ENCODE data around the gene NAPG.
"Not testable (repeated sequence)": the region's sequence is repeated elsewhere in the genome, so short reads cannot be mapped to it uniquely, and the experiment has no call there.

NAPG gene

DNA sequence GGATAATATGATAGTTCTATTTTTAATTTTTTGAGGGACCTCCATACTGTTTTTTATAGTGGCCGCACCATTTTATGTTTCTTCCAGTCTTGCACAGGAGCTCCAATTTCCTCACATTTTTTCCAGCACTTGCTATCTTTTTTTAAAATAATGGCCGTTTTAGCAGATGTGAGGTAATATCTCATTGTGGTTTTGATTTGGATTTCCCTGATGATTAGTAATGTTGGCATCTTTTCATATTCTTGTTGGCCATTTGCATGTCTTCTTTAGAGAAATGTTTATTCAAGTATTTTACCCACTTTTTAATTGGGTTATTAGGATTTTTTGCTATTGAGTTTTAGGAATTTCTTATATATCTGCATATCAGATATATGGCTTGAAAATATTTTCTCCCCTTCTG, 29.9 kb upstream of the NAPG start:
- H3K27ac Mint-ChIP-seq: no peak overlapping the region
- H3K9me3 Mint-ChIP-seq: peaks cover 0 to 3% of the 10 kb centered on the region in 2 donors
- no peak for ATAC-seq (replicated peaks)
- no peaks in the 10 kb centered on the region for H3K36me3 Mint-ChIP-seq
- H3K4me1 Mint-ChIP-seq: peaks cover 5 to 8% of the 10 kb centered on the region in 2 donors
- H3K27me3 Mint-ChIP-seq: no peaks in the 10 kb centered on the region
- no peak overlapping the region for H3K4me3 Mint-ChIP-seq
- no peak for DNase-seq

DNA sequence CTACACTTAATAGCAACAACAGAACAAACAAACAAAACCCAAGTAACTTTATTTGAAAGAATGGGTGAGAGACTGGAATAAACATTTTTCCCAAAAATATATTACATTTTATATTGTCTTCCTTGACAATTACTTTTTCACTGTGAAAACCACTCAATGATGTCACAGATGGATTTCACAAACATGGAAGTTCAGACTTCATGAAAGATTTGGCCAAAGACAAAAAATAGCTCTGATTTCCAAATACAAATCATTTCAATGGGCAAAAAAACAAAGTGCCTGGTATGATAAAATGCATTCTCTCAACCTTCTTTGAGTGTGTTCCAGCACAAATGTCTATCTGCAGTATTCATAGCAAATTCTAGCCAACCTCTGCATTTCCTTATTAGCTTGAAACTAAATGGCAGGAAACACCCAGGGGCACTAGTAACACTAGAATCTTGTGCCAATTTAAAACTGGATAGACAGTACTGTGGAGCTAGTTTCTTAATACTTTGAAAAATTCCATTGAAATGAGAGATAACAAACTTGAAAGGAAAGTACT, 28.5 kb upstream of the NAPG start:
- DNase-seq (no peak), ATAC-seq (replicated peaks) (no peak)
- Mint-ChIP-seq H3K27me3 (no peaks in the 10 kb centered on the region), H3K36me3 (no peaks in the 10 kb centered on the region), H3K27ac (no peak overlapping the region), H3K4me1 (peaks cover 3 to 5% of the 10 kb centered on the region in 2 donors), H3K4me3 (no peak overlapping the region), H3K9me3 (peaks cover 0 to 3% of the 10 kb centered on the region in 2 donors)

DNA sequence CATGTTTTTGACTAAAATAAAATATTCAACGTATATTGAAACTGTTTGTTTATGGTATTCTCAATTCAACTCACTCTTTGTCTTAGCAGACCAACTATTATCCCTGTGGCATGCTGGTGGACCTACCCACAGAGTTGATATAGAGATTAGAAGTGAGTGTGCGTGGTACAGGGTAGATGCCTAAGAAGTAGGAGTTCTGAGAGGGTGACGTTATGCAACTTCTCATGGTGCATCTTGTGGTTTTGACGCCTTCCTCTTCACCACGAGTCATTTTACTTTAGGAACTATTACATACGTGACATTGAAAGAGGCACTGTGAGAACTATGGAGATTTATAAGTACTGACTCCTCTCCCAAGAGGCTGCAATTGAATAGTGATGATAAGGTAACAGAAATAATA, 26.6 kb upstream of the NAPG start:
- H3K36me3 Mint-ChIP-seq: no peaks in the 10 kb centered on the region
- H3K27ac Mint-ChIP-seq: no peak overlapping the region
- H3K9me3 Mint-ChIP-seq: peaks cover 0 to 3% of the 10 kb centered on the region in 2 donors
- ATAC-seq (replicated peaks): peak; percentile 44 to 75
- peaks cover 3 to 5% of the 10 kb centered on the region in 2 donors for H3K4me1 Mint-ChIP-seq
- no peak overlapping the region for H3K4me3 Mint-ChIP-seq
- no peak for DNase-seq
- peaks cover 6% of the 10 kb centered on the region in 2 donors for H3K27me3 Mint-ChIP-seq

DNA sequence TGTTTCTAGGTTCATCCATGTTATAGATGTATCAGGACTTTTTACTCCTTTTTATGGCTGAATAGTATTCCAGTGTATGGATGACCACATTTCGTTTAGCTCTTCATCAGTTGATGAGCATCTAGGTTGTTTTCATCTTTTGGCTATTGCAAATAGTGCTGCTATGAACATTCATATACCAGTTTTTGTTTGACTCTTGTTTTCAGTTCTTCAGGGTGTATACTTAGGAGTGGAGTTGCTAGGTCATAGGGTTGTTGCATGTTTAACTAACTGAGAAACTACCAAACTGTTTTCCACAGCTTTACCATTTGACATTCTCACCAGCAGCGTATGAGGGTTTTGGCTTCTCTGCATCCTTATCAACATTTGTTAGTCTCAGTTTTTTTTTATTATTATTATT, 25.8 kb upstream of the NAPG start:
- H3K4me3 Mint-ChIP-seq: no peak overlapping the region

DNA sequence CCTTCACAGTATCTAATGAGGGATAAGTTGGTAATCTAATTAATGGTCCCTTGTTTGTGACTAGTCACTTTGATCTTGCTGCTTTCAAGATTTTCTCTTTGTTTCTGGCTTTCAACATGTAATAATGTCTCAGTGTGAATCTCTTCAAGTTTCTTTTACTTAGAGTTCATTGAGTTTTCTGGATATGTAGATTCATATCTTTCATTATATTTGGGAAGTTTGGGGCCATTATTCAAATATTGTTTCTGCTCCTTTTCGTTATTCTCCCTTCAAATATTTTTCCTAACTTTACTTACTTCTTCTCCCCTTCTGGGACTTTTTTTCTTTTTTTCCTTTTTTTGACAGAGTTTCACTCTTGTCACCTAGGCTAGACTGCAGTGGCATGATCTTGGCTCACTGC, 21.1 kb upstream of the NAPG start:
- H3K4me3 Mint-ChIP-seq: no peak overlapping the region
- ATAC-seq (replicated peaks): no peak
- H3K9me3 Mint-ChIP-seq: peaks cover 0 to 16% of the 10 kb centered on the region in 2 donors
- peaks cover 5 to 9% of the 10 kb centered on the region in 2 donors for H3K36me3 Mint-ChIP-seq
- H3K4me1 Mint-ChIP-seq: no peaks in the 10 kb centered on the region
- peak overlapping the region; percentile 44 for H3K27ac Mint-ChIP-seq
- peaks cover 6 to 15% of the 10 kb centered on the region in 2 donors for H3K27me3 Mint-ChIP-seq
- no peak for DNase-seq

More for the DNA sequence above, 25.8 kb upstream of the NAPG start:
- H3K27ac Mint-ChIP-seq: no peak overlapping the region
- H3K4me1 Mint-ChIP-seq: peaks cover 3 to 5% of the 10 kb centered on the region in 2 donors
- ATAC-seq (replicated peaks): no peak
- H3K36me3 Mint-ChIP-seq: peaks cover 0 to 4% of the 10 kb centered on the region in 2 donors
- DNase-seq: no peak
- H3K27me3 Mint-ChIP-seq: peaks cover 6 to 10% of the 10 kb centered on the region in 2 donors
- peaks cover 0 to 7% of the 10 kb centered on the region in 2 donors for H3K9me3 Mint-ChIP-seq

DNA sequence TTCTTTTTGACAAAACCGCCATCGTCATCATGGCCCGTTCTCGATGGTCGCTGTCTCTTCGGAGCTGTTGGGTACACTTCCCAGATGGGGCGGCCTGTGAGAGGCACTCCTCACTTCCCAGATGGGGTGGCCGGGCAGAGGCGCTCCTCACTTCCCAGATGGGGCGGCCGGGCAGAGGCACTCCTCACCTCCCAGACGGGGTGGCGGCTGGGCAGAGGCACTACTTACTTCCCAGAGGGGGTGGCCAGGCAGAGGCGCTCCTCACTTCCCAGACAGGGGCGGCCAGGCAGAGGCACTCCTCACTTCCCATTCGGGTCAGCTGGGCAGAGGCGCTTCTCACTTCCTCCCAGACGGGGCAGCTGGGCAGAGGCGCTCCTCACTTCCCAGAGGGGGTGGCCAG, 19.9 kb upstream of the NAPG start:
- Mint-ChIP-seq H3K9me3 (peaks cover 0 to 13% of the 10 kb centered on the region in 2 donors), H3K27me3 (peaks cover 6 to 15% of the 10 kb centered on the region in 2 donors)
- H3K36me3 Mint-ChIP-seq; H3K4me3 Mint-ChIP-seq; ATAC-seq (replicated peaks); H3K4me1 Mint-ChIP-seq; DNase-seq; H3K27ac Mint-ChIP-seq: not testable (repeated sequence)

DNA sequence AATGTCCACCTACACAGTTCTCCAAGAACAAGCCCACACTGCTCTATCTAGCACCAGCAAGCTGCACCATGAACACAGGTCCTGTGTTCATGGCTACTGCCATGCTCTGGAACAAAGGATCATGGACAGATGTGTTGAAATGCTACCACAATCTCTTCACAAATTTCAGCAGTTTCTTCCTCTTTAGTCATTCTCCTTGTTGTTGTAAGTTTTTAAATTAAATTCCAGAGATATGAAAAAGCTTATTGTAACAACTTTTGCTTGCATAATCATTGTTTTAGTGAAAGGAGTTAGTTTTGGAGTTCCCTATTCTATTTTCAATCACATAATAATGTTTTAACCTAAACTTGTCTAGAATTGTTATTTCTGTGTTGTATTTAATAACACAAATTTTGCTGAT, 17.2 kb upstream of the NAPG start:
- no peak for ATAC-seq (replicated peaks)
- peaks cover 0 to 13% of the 10 kb centered on the region in 2 donors for H3K9me3 Mint-ChIP-seq
- H3K27me3 Mint-ChIP-seq: peaks cover 8 to 14% of the 10 kb centered on the region in 2 donors
- no peak overlapping the region for H3K4me3 Mint-ChIP-seq
- H3K4me1 Mint-ChIP-seq: no peaks in the 10 kb centered on the region
- H3K27ac Mint-ChIP-seq: no peak overlapping the region
- DNase-seq: no peak
- peaks cover 5 to 9% of the 10 kb centered on the region in 2 donors for H3K36me3 Mint-ChIP-seq

DNA sequence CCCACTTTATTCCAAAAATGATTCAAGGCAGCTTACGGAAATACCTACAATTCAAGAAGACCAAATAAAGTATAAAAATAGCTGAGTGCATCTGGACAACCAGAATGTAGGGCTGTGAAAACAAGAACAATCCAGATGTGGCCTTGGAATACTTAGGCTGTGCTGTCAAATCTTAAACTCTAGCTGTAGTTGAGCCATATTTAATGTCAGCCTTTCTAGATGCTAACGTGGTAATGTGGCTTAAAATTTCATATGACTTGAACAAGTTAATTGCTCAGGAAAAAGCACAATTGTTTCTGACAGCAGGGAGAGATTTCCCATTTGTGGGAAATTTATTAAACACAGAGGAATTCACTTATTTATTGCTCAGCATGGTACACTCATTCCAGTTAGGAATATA, 14.6 kb upstream of the NAPG start:
- no peak overlapping the region for H3K27ac Mint-ChIP-seq
- peaks cover 5% of the 10 kb centered on the region in 2 donors for H3K36me3 Mint-ChIP-seq
- no peak for DNase-seq
- H3K27me3 Mint-ChIP-seq: peaks cover 11 to 20% of the 10 kb centered on the region in 2 donors
- ATAC-seq (replicated peaks): no peak
- no peak overlapping the region for H3K4me3 Mint-ChIP-seq
- H3K9me3 Mint-ChIP-seq: peaks cover 0 to 9% of the 10 kb centered on the region in 2 donors
- no peaks in the 10 kb centered on the region for H3K4me1 Mint-ChIP-seq

DNA sequence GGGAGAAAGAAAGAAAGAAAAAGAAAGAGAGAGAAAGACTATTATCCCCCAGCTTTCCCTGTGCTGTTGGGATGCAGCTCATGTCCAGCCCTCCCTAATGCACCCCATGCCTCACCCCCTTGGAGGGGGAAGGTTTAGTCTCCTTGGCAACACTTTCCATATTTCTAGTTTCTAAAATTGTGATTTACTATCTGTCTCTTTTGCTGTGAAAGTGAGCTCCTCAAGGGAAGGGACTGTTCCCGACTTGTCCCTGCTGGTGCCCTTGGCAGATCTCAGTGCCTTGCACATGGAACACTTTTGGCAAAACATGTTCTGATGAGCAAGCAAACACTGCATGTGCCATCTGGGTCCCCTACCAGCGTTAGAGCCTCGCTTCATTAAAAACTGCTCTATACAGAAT, 11.7 kb upstream of the NAPG start:
- Mint-ChIP-seq H3K4me3 (no peak overlapping the region), H3K4me1 (peaks cover 7 to 9% of the 10 kb centered on the region in 2 donors), H3K9me3 (peaks cover 3% of the 10 kb centered on the region in 2 donors), H3K27ac (no peak overlapping the region), H3K27me3 (peaks cover 22 to 29% of the 10 kb centered on the region in 2 donors), H3K36me3 (peaks cover 0 to 3% of the 10 kb centered on the region in 2 donors)
- ATAC-seq (replicated peaks) (no peak), DNase-seq (no peak)

DNA sequence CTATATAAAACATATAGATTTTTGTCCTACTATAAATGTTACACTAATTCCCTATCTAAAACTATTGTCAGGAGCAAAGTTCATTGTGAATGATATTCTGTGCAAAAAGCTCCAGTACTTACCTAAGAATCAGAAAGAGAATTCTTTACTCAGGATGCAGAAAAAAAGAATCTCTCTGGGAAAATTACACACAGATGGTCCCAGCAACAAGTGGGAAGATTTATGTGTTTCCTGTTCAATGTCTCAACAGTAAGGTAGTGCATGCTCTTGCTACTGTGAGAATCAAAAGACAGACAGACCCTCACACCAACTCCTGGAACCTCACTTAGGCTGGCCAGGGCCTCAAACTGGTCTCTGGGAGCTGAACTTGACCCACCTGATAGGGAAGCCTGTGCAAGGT, 11.2 kb upstream of the NAPG start:
- peaks cover 27 to 33% of the 10 kb centered on the region in 2 donors for H3K27me3 Mint-ChIP-seq
- ATAC-seq (replicated peaks): no peak
- peaks cover 10 to 15% of the 10 kb centered on the region in 2 donors for H3K4me1 Mint-ChIP-seq

DNA sequence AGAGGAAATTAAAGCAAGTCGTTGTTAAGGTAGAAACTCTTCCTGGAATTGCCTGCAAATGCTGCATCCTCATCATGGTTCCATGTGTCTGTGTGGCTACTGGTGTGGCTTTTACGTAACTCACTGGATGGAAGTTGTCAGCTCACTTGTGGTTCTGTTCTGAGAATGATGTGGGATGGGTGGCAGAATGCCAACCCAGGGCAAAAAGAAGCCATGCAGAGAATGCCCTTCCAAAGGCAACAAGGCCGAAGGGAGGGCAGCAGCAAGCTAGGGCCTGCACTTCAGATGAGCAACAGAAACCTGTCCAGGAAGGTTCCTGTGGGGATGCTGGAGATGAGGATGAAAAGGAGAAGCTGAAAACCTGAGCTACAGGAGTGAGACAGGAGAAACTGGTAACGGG, 10.4 kb upstream of the NAPG start:
- Mint-ChIP-seq H3K36me3 (peaks cover 0 to 3% of the 10 kb centered on the region in 2 donors), H3K4me1 (peaks cover 10 to 22% of the 10 kb centered on the region in 2 donors), H3K27me3 (peaks cover 27 to 33% of the 10 kb centered on the region in 2 donors), H3K9me3 (peaks cover 3% of the 10 kb centered on the region in 2 donors), H3K4me3 (no peak overlapping the region), H3K27ac (no peak overlapping the region)
- ATAC-seq (replicated peaks) (no peak), DNase-seq (no peak)

More for the DNA sequence above, 11.2 kb upstream of the NAPG start:
- Mint-ChIP-seq H3K4me3 (no peak overlapping the region), H3K36me3 (peaks cover 0 to 3% of the 10 kb centered on the region in 2 donors), H3K9me3 (peaks cover 3% of the 10 kb centered on the region in 2 donors), H3K27ac (no peak overlapping the region)
- no peak for DNase-seq

DNA sequence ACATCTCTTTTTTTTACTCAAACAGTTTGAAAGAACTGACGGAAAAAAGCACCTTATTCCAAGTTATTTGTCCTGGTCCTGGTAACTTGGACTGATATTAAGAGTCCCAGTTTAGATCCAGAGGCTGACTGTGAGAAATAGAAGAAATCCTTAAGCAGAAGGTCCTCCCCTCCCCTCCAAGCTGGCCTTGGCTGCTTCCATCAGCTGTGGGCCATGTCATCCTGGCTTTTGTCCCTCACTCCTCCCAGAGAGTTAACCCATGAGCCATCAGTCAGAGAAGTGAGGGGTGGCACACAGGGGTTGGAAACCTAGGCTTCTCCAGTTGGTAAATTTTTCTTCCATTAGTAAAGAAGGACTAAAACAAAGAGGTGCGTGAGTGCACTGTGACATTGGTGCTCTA, 9.7 kb upstream of the NAPG start:
- Mint-ChIP-seq H3K4me3 (no peak overlapping the region), H3K27me3 (peaks cover 27 to 33% of the 10 kb centered on the region in 2 donors), H3K36me3 (peaks cover 0 to 3% of the 10 kb centered on the region in 2 donors), H3K27ac (no peak overlapping the region), H3K9me3 (peaks cover 3% of the 10 kb centered on the region in 2 donors), H3K4me1 (peaks cover 10 to 22% of the 10 kb centered on the region in 2 donors)
- DNase-seq: no peak
- ATAC-seq (replicated peaks): no peak

DNA sequence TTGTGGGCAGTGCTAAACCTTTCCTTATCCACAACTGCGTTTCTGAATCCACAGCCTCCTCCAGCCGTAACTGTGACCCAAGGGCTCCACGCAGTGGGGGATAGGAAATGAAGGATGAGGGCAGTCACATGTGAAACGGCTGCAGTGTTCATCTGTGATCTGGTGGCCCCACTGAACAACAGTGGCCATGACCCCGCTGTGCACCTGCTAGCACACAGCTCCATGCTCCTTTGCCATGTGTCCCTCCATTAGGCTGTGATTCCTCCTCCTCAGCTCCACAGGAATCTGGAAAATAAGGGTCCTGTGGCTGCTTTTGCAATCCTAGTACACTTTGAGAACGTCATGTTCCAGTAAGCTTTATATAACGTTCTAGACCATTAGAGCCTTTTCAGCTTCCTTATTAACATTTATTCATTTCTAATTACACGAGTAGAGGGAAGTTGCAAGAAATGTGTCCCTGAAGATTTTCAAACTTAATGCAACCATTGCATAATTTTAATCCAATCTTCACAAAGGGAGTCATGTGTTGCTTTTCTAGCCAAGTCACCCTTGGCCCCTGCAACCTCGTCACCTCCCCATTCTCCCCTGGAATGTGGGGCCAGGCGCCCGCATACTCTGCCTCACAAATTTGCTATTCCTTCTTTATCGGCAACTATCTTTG, 7.1 kb upstream of the NAPG start:
- peaks cover 17 to 26% of the 10 kb centered on the region in 2 donors for H3K27me3 Mint-ChIP-seq
- peaks cover 10 to 22% of the 10 kb centered on the region in 2 donors for H3K4me1 Mint-ChIP-seq
- no peak overlapping the region for H3K27ac Mint-ChIP-seq
- no peak overlapping the region for H3K4me3 Mint-ChIP-seq
- DNase-seq: no peak
- peaks cover 0 to 3% of the 10 kb centered on the region in 2 donors for H3K36me3 Mint-ChIP-seq
- ATAC-seq (replicated peaks): peak; percentile 39 to 42
- H3K9me3 Mint-ChIP-seq: peaks cover 3% of the 10 kb centered on the region in 2 donors

DNA sequence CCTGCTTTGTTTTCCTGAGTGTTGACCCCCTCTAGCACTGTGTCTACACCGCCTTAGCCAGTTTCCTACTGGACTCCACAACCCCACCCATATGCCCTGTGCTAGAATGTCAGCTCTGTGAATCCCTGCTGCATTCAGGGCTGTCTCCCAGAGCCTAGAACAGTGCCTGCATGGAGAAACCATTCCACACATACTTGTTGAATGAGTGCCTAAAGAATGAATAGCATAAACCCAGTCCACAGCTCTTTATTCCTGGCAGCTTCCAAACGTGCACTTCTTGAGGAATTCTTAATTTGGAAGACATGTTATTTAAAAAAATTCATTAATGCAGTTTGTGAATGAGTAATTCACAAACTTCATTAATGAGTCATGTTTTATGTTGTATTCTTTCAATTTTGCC, 6.5 kb upstream of the NAPG start:
- no peak for DNase-seq
- Mint-ChIP-seq H3K36me3 (peaks cover 0 to 3% of the 10 kb centered on the region in 2 donors), H3K4me3 (no peak overlapping the region), H3K4me1 (peaks cover 10 to 25% of the 10 kb centered on the region in 2 donors), H3K27ac (no peak overlapping the region), H3K27me3 (peaks cover 16 to 22% of the 10 kb centered on the region in 2 donors), H3K9me3 (peaks cover 3% of the 10 kb centered on the region in 2 donors)
- no peak for ATAC-seq (replicated peaks)
